Measurements from ENCODE around the gene PRSS38. TPM values are rescaled to one million over a fixed set of nuclear protein-coding genes. Genes with fewer than 3 reads are reported as not detected.

Gene PRSS38
- not detected in 2 replicates for total RNA-seq (2014; rRNA removed; shearing (Covaris generic))

DNA sequence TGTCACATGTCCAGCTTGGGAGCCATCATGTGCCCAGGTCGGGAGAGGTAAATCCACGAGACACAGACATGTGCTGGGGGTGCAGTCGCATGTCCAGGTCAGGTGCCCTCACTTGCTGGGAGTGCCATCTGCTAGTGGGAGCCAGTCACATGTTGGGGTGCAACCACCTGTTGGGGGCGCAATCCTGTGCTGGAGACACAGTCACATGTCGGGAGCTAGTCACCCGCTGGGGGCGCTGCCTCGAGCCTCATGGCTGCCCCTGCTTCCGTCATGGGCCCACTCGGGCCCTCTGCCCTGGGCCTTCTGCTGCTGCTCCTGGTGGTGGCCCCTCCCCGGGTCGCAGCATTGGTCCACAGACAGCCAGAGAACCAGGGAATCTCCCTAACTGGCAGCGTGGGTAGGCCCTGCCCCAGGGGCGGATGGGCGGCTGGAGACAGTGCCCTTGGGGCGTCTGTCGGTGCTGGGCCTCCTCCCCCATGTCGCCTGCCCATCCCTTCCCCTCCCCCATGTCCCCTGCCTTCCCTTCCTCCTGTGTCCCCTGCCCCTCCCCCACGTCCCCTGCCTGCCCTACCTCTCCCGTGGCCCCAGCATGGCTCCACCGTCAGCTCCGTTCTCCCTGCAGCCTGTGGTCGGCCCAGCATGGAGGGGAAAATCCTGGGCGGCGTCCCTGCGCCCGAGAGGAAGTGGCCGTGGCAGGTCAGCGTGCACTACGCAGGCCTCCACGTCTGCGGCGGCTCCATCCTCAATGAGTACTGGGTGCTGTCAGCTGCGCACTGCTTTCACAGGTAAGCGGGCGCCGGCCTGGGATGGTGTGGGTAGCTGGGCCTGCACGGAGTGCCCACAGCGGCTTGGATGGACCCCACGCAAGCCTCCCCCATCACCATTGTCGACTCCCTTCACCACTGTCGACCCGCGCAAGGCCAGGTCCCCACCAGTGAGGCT lies at the start of gene PRSS38:
TSS of gene PRSS38 (plus strand) at position 208 of the 942 bp plus-strand sequence. CDS start at position 250, 42 bp downstream.
- Histone ChIP-seq H3K27me3 (replicated peaks) (peaks cover 4% of the 10 kb centered on the region; the same call in 1 of the 2 replicates), H3K9me3 (replicated peaks) (peaks cover 4% of the 10 kb centered on the region; the same call in 1 of the 2 replicates), H3K4me1 (replicated peaks) (no peaks in the 10 kb centered on the region), H3K4me3 (no peak within 1 kb of the TSS), H3K27ac (no peak within 1 kb of the TSS), H3K36me3 (no peaks in the 10 kb centered on the region)
- DNase-seq (ENCODE audit: low read depth in 1 of 2, low spot score in 2 of 2): no peak

- no peak overlapping the region for H3K27ac ChIP-seq
- no peaks in the 10 kb centered on the region for H3K9me3 ChIP-seq (replicated peaks)
- H3K4me1 ChIP-seq (replicated peaks): peaks cover 21% of the 10 kb centered on the region
- DNase-seq (ENCODE audit: low read depth in 1 of 2, low spot score in 2 of 2): no peak
- H3K27me3 ChIP-seq (replicated peaks): no peaks in the 10 kb centered on the region
- H3K4me3 ChIP-seq: no peak overlapping the region
- peaks cover 64% of the 10 kb centered on the region for H3K36me3 ChIP-seq
Observed at GRCh38 chr1:227766015-227766634, 49.4 kb upstream of the PRSS38 start.

GRCh38 chr1:227766653-227767277 lies 48.7 kb upstream of the PRSS38 start:
- Histone ChIP-seq H3K27ac (no peak overlapping the region), H3K4me3 (no peak overlapping the region), H3K27me3 (replicated peaks) (no peaks in the 10 kb centered on the region), H3K36me3 (peaks cover 57% of the 10 kb centered on the region), H3K4me1 (replicated peaks) (peaks cover 21% of the 10 kb centered on the region), H3K9me3 (replicated peaks) (no peaks in the 10 kb centered on the region)
- DNase-seq (ENCODE audit: low read depth in 1 of 2, low spot score in 2 of 2): no peak

GRCh38 chr1:227767401-227768124 lies 47.9 kb upstream of the PRSS38 start:
- H3K4me3 ChIP-seq: no peak overlapping the region
- peaks cover 51% of the 10 kb centered on the region for H3K36me3 ChIP-seq
- no peak for DNase-seq (ENCODE audit: low read depth in 1 of 2, low spot score in 2 of 2)
- H3K4me1 ChIP-seq (replicated peaks): peaks cover 15% of the 10 kb centered on the region
- H3K9me3 ChIP-seq (replicated peaks): no peaks in the 10 kb centered on the region
- no peak overlapping the region for H3K27ac ChIP-seq
- H3K27me3 ChIP-seq (replicated peaks): no peaks in the 10 kb centered on the region

- H3K4me1 ChIP-seq (replicated peaks): peaks cover 13% of the 10 kb centered on the region
- peaks cover 50% of the 10 kb centered on the region for H3K36me3 ChIP-seq
- no peaks in the 10 kb centered on the region for H3K9me3 ChIP-seq (replicated peaks)
- H3K27ac ChIP-seq: no peak overlapping the region
- no peak for DNase-seq (ENCODE audit: low read depth in 1 of 2, low spot score in 2 of 2)
- no peaks in the 10 kb centered on the region for H3K27me3 ChIP-seq (replicated peaks)
- no peak overlapping the region for H3K4me3 ChIP-seq
Observed at GRCh38 chr1:227768125-227768439, 47.4 kb upstream of the PRSS38 start.

DNA sequence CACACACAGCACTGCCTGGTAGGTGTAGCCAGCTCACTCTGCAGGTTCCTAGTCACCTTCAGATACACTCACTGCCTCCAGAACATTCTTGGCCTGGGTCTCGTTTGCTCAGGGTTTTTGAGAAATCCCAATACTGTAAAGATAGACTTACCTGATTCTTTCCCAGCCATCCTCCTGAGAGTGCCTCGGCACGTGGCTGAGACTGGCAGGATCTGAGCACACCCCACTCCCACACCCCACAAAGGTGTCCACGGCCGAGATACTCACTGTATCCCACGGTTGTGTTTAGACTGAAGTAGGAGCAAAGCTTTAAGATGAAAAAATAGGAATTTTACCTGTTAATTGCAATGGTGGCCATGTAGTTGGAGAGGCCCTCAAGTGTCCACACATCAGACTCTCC lies 46.8 kb upstream of the PRSS38 start:
- no peak overlapping the region for H3K27ac ChIP-seq
- no peak for DNase-seq (ENCODE audit: low read depth in 1 of 2, low spot score in 2 of 2)
- no peak overlapping the region for H3K4me3 ChIP-seq
- H3K27me3 ChIP-seq (replicated peaks): no peaks in the 10 kb centered on the region
- no peaks in the 10 kb centered on the region for H3K9me3 ChIP-seq (replicated peaks)
- peaks cover 14% of the 10 kb centered on the region for H3K4me1 ChIP-seq (replicated peaks)
- peaks cover 47% of the 10 kb centered on the region for H3K36me3 ChIP-seq

GRCh38 chr1:227769047-227769935 lies 46.2 kb upstream of the PRSS38 start:
- Histone ChIP-seq H3K9me3 (replicated peaks) (no peaks in the 10 kb centered on the region), H3K4me3 (no peak overlapping the region), H3K4me1 (replicated peaks) (peaks cover 16% of the 10 kb centered on the region), H3K27me3 (replicated peaks) (no peaks in the 10 kb centered on the region), H3K27ac (no peak overlapping the region), H3K36me3 (peaks cover 46% of the 10 kb centered on the region)
- no peak for DNase-seq (ENCODE audit: low read depth in 1 of 2, low spot score in 2 of 2)

DNA sequence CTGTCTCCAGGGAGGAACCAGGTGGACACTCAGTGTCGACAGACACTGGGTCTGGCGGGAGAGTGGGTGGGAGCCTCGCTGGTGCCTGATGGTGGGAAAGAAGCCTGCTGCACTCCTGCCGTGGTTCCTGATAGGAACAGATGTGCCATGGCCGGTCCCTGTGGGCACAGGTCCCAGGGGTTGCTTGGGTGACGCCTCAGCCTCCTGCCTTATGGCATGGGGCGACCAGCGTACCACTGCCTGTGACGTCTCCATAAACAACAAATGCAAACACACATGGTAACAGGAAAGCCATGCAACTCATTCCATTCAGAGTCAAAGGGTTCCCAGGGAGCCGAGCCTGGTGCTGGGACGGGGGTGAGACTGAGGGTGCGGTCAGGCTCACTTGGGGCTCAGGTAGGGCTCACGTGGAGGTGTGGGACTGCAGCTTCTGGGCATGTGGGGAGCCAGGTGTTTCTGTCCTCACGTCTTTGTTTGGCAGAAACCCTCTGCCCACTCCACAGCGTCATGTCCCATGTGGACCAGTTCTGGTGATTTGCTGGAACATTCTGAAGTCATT lies 45.5 kb upstream of the PRSS38 start:
- no peak for DNase-seq (ENCODE audit: low read depth in 1 of 2, low spot score in 2 of 2)
- Histone ChIP-seq H3K36me3 (peaks cover 47% of the 10 kb centered on the region), H3K4me3 (no peak overlapping the region), H3K4me1 (replicated peaks) (peaks cover 23% of the 10 kb centered on the region), H3K9me3 (replicated peaks) (no peaks in the 10 kb centered on the region), H3K27me3 (replicated peaks) (no peaks in the 10 kb centered on the region), H3K27ac (no peak overlapping the region)

DNA sequence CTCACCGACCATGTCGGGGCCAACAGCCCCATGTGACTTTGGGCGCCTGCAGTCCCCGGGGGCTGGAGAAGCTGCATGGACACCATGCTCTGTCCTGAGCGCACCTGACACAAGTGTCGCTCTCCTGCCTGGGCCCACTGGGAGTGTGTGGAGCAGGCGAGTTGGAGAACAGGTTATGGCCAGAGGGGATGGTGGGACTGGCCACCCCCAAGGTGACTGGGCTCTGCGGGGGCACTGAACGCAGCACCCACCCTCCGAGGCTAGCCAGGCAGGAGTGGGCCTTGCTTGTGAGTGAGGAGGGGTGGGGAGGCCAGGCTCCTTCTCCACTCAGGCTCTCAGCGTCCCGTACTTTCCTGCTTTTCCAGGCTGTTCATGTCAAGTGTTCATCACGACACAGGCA lies 44.7 kb upstream of the PRSS38 start:
- no peaks in the 10 kb centered on the region for H3K27me3 ChIP-seq (replicated peaks)
- no peak overlapping the region for H3K27ac ChIP-seq
- no peak for DNase-seq (ENCODE audit: low read depth in 1 of 2, low spot score in 2 of 2)
- H3K36me3 ChIP-seq: peaks cover 44% of the 10 kb centered on the region
- H3K4me1 ChIP-seq (replicated peaks): peaks cover 30% of the 10 kb centered on the region
- no peak overlapping the region for H3K4me3 ChIP-seq
- H3K9me3 ChIP-seq (replicated peaks): no peaks in the 10 kb centered on the region

DNA sequence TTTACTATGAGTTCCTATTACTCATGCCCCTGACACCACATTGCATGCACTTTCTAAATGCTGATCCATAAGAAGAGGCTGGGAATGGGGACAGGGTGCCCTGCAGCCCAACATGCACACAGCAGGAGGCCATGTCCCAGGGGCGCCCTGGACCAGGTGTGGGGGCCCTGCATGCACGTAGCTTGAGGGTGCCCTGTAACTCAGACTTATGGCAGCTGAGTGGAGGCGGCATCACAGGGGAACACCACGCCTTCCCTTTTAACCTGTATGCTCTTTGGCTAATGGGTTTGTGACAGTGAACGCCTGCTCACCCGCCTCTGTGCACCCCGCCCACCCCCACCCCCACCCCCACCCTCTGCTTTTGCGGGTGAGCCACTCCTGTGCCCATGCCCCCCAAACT lies 44.1 kb upstream of the PRSS38 start:
- Histone ChIP-seq H3K27me3 (replicated peaks) (no peaks in the 10 kb centered on the region), H3K36me3 (peaks cover 42% of the 10 kb centered on the region), H3K4me1 (replicated peaks) (peaks cover 30% of the 10 kb centered on the region), H3K9me3 (replicated peaks) (no peaks in the 10 kb centered on the region), H3K27ac (no peak overlapping the region), H3K4me3 (no peak overlapping the region)
- DNase-seq (ENCODE audit: low read depth in 1 of 2, low spot score in 2 of 2): no peak

- peaks cover 33% of the 10 kb centered on the region for H3K4me1 ChIP-seq (replicated peaks)
- peaks cover 39% of the 10 kb centered on the region for H3K36me3 ChIP-seq
- DNase-seq (ENCODE audit: low read depth in 1 of 2, low spot score in 2 of 2): no peak
- H3K9me3 ChIP-seq (replicated peaks): no peaks in the 10 kb centered on the region
- H3K4me3 ChIP-seq: no peak overlapping the region
- no peaks in the 10 kb centered on the region for H3K27me3 ChIP-seq (replicated peaks)
- H3K27ac ChIP-seq: no peak overlapping the region
Observed at GRCh38 chr1:227771771-227772170, 43.7 kb upstream of the PRSS38 start.

GRCh38 chr1:227773558-227773957 lies 41.9 kb upstream of the PRSS38 start:
- Histone ChIP-seq H3K27me3 (replicated peaks) (no peaks in the 10 kb centered on the region), H3K4me3 (no peak overlapping the region), H3K36me3 (peaks cover 21% of the 10 kb centered on the region), H3K27ac (no peak overlapping the region), H3K4me1 (replicated peaks) (peaks cover 46% of the 10 kb centered on the region), H3K9me3 (replicated peaks) (no peaks in the 10 kb centered on the region)
- DNase-seq (ENCODE audit: low read depth in 1 of 2, low spot score in 2 of 2): no peak
